HG02571 (cell line): ENCODE measurements around the gene FUT7.
A peak's percentile ranks its signal among the peaks of the same experiment; 100 is the strongest.

ENCODE experiments used
- ATAC-seq: cut with Tn5 transposase; IDR thresholded peaks from one replicate; pipeline ENCODE4 v1.9.1; 2021; ENCODE audit warnings: mild to moderate bottlenecking, moderate library complexity; ENCODE audit not compliant: unreplicated experiment

FUT7 gene

GRCh38 chr9:137050570-137050969 lies 18.7 kb upstream of the FUT7 start:
- ATAC-seq: no peak

GRCh38 chr9:137049544-137050449 lies 17.9 kb upstream of the FUT7 start:
- no peak for ATAC-seq

- ATAC-seq: no peak
These were observed 17.0 kb upstream of the FUT7 start for GRCh38 chr9:137048655-137049543.

GRCh38 chr9:137046088-137046787 lies 14.3 kb upstream of the FUT7 start, which contains the start of gene NPDC1:
Gene NPDC1 (minus strand): TSS chr9:137046177. CDS start chr9:137045989, 188 bp downstream.
- ATAC-seq: no peak

GRCh38 chr9:137045294-137046087 lies 13.6 kb upstream of the FUT7 start:
- no peak for ATAC-seq

- no peak for ATAC-seq
These were observed 12.8 kb upstream of the FUT7 start for GRCh38 chr9:137044502-137045177.

GRCh38 chr9:137044037-137044436 lies 12.1 kb upstream of the FUT7 start:
- ATAC-seq: no peak

GRCh38 chr9:137042751-137043727 lies 11.2 kb upstream of the FUT7 start:
- no peak for ATAC-seq

GRCh38 chr9:137041124-137041523 lies 9.2 kb upstream of the FUT7 start:
- no peak for ATAC-seq

- no peak for ATAC-seq
These were observed 8.7 kb upstream of the FUT7 start for GRCh38 chr9:137040568-137040967.

GRCh38 chr9:137039611-137040366 lies 7.9 kb upstream of the FUT7 start:
- no peak for ATAC-seq

- no peak for ATAC-seq
These were observed 7.0 kb upstream of the FUT7 start for GRCh38 chr9:137038916-137039315.

- ATAC-seq: no peak
These were observed 5.6 kb upstream of the FUT7 start for GRCh38 chr9:137037483-137037882.

GRCh38 chr9:137037035-137037434 lies 5.1 kb upstream of the FUT7 start:
- ATAC-seq: no peak

- ATAC-seq: no peak
These were observed 4.0 kb upstream of the FUT7 start for GRCh38 chr9:137035937-137036336.

GRCh38 chr9:137035507-137035834 lies 3.6 kb upstream of the FUT7 start:
- no peak for ATAC-seq

- ATAC-seq: peak; percentile 46
These were observed 3.0 kb upstream of the FUT7 start for GRCh38 chr9:137034709-137035506.
